Epithelial cell of proximal tubule (primary cell): ENCODE measurements around the gene CCDC63. TPM values are rescaled to one million over a fixed set of nuclear protein-coding genes. Genes with fewer than 3 reads are reported as not detected.
"Not testable (repeated sequence)": the region's sequence is repeated elsewhere in the genome, so short reads cannot be mapped to it uniquely, and the experiment has no call there.

Experiments
- DNase-seq: peaks from one replicate; pipeline ENCODE4 v3.0.0-alpha.2; 2011; ENCODE audit warnings: low read depth
- H3K4me3 ChIP-seq: 2 replicates; pipeline ENCODE4 v1.5.1; 2011; ENCODE audit warnings: low read depth, mild to moderate bottlenecking, low read length
- total RNA-seq: library from RNA; depleted of rRNA; stranded (reverse); fragments of >200 nt; gene quantifications from 2 replicates; pipeline ENCODE4 v1.2.3, GENCODE V29; 2015
- TF ChIP-seq, protein P1 (sequence below): conservative IDR thresholded peaks from 2 replicates; pipeline ENCODE4 v1.5.1; 2012; ENCODE audit warnings: low read depth, mild to moderate bottlenecking, low read length

CCDC63 gene
- total RNA-seq, 1 donor from 2014 or later, result not detected

DNA sequence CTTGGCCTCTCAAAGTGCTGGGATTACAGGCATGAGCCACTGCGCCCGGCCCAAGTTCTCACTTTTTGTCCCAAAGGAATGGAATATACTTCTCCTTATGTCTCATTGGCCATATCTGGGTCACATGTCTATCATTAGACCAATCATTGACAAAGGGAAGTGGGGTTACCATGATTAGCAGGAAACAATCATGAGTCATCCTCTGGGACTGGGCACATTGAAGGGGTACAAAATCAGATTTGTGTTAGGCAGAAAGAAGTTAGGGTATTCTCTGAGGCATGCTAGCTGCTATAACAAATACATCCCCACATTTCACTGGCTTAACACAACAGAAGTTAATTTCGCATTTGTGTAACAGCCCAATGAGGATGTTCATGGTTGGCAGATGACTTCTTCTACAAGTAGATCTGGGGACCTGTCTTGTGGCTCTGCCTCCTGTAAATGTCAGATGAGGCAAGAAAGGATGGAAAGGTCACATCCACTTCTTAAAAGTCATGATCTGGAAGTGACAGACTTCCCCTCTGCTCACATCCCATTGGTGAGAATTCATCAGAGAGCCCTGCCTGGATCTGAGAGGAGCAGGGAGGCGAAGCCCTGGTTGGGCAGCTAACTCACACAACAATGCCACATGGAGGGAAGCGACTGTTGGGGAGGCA, 3.1 kb downstream of the CCDC63 start:
- no peak for DNase-seq
- H3K4me3 ChIP-seq, result no peak overlapping the region
- TF ChIP-seq, protein P1, sequence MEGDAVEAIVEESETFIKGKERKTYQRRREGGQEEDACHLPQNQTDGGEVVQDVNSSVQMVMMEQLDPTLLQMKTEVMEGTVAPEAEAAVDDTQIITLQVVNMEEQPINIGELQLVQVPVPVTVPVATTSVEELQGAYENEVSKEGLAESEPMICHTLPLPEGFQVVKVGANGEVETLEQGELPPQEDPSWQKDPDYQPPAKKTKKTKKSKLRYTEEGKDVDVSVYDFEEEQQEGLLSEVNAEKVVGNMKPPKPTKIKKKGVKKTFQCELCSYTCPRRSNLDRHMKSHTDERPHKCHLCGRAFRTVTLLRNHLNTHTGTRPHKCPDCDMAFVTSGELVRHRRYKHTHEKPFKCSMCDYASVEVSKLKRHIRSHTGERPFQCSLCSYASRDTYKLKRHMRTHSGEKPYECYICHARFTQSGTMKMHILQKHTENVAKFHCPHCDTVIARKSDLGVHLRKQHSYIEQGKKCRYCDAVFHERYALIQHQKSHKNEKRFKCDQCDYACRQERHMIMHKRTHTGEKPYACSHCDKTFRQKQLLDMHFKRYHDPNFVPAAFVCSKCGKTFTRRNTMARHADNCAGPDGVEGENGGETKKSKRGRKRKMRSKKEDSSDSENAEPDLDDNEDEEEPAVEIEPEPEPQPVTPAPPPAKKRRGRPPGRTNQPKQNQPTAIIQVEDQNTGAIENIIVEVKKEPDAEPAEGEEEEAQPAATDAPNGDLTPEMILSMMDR, result no peak

DNA sequence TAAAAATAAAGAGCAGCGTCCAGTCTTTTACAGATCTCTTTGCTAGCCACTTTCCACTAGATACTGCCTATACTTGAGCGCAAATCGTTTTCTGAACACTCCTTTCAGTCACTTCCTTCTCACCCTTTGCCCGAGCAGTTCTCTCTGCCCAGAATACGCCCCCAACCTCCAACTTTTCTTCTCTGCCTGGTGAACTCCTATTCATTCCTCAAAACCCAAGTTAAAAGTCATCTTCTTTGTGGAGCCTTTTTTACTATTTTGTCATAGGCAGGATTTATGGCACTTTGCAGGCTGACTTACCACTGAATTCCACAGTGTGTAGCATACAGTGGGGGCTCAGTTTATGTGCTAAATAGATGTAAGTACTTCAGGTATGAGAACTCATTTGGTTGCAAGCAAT, 4.0 kb downstream of the CCDC63 start:
- TF ChIP-seq, protein P1, result no peak
- DNase-seq, result no peak
- no peak overlapping the region for H3K4me3 ChIP-seq

DNA sequence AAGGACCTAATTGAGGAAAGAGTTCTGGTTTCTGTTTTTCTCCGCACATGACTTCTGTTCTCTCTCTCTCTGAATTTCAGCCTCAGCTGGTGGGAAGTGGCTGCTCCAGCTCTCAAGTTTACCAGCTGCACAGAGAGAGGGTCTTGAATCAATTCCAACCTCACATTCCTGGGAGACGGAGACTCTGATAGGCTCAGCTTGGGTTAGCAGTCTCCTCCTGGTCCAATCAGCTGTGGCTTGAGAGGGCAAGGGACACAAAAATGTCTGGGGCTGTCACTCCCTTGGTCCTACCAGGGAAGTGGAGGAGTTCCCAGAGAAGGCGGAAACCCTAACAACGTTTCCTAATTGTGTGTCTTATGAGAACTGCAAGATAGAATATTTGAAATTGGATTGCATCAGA, 7.0 kb downstream of the CCDC63 start:
- no peak for DNase-seq
- TF ChIP-seq, protein P1, result no peak
- H3K4me3 ChIP-seq, result no peak overlapping the region

DNA sequence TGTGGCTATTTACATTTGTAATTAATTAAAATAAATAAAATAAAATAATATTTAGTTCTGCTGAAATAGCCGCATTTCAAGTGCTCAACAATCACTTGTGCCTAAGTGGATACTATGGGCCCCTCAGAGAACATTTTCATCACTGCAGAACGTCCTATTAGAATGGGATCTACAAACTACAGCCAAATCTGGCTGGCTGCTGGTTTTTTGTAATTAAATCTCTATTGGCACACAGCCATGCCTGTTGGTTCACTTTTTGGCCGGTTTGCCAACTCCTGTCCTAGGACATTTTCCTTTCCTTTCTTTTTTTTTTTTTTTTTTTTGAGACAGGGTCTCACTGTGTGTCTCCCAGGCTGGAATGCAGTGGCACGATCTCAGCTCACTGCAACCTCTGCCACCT, 9.8 kb downstream of the CCDC63 start:
- H3K4me3 ChIP-seq, result no peak overlapping the region
- no peak for DNase-seq
- TF ChIP-seq, protein P1, result no peak

DNA sequence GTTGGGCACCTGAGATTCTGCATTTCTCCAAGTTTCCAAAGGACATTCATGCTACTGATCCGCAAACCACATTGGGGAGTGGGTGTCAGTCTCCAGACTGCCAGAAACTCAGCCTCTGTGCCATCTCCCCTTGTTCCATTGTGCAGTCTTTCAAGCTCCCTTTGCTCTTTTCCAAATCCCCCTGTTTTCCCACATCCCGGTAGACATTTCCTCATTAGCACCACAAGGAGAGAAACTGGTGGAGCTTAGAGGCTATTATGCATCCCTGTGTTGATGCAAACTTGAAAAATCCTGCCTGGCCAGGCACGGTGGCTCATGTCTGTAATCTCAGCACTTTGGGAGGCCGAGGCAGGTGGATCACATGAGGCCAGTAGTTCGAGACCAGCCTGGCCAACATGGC, 10.7 kb downstream of the CCDC63 start:
- TF ChIP-seq, protein P1, result no peak
- H3K4me3 ChIP-seq, result no peak overlapping the region
- no peak for DNase-seq

DNA sequence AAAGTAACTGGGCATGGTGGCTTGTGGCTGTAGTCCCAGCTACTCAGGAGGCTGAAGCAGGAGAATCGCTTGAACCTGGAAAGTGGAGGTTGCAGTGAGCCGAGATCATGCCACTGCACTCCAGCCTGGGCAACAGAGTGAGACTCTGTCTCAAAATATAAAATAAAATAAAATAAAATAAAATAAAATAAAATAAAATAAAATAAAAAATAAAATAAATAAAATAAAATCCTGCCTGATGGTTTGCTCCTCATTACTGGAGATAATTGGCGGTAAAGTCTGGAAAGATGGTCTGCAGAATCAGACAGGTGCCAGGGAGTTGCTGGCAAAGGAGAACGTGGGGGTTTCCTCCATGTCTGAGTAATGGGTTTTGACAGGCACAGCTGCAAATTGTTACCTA, 11.2 kb downstream of the CCDC63 start:
- DNase-seq, H3K4me3 ChIP-seq: not testable (repeated sequence)

DNA sequence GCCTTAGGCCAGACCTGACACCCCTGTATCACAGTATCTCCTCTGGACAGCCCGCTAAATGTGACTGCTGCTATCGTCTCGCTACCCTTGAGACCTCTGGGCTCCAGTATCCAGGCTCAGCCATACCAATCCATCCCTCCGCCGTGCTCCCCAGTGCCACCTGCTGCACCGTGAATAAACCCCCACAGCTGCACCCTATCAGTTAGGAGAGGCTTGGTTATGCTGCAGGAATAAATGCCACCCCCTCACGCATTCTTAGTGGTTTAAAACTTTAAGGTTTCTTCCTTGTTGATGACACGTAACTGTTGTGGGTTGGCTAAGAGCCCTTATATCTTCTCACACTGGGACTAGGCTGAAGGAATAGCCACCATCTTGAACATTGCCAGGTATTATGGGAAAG, 12.1 kb downstream of the CCDC63 start:
- TF ChIP-seq, protein P1, result no peak
- DNase-seq, result no peak
- H3K4me3 ChIP-seq, result no peak overlapping the region
